ENCODE data around the gene NCAM2.

Gene NCAM2

GRCh38 chr21:21046063-21046462 is 47.9 kb downstream of the NCAM2 start:
- no peak for TF ChIP-seq CTCF (IDR thresholded peaks at IDR 0.05)
- no peak overlapping the region for H3K27ac ChIP-seq
- DNase-seq (ENCODE audit: low spot score): no peak

GRCh38 chr21:21051109-21052055 is 53.2 kb downstream of the NCAM2 start:
- no peak for DNase-seq (ENCODE audit: low spot score)
- H3K27ac ChIP-seq: no peak overlapping the region
- no peak for TF ChIP-seq CTCF (IDR thresholded peaks at IDR 0.05)
- H3K4me3 ChIP-seq: no peak overlapping the region

More at GRCh38 chr21:21046063-21046462, 47.9 kb downstream of the NCAM2 start:
- no peak overlapping the region for H3K4me3 ChIP-seq

- no peak for DNase-seq (ENCODE audit: low spot score)
- H3K4me3 ChIP-seq: no peak overlapping the region
- no peak overlapping the region for H3K27ac ChIP-seq
- TF ChIP-seq CTCF (IDR thresholded peaks at IDR 0.05): no peak
Observed at GRCh38 chr21:21052672-21053071, 54.5 kb downstream of the NCAM2 start.

- Histone ChIP-seq H3K4me3 (no peak overlapping the region), H3K27ac (no peak overlapping the region)
- DNase-seq (ENCODE audit: low spot score): no peak
- TF ChIP-seq CTCF (IDR thresholded peaks at IDR 0.05): no peak
Observed at GRCh38 chr21:21057349-21058062, 59.3 kb downstream of the NCAM2 start.

- DNase-seq (ENCODE audit: low spot score): no peak
- no peak overlapping the region for H3K27ac ChIP-seq
- H3K4me3 ChIP-seq: no peak overlapping the region
- TF ChIP-seq CTCF (IDR thresholded peaks at IDR 0.05): no peak
Observed at GRCh38 chr21:21063828-21064227, 65.6 kb downstream of the NCAM2 start.

GRCh38 chr21:21064353-21064752 is 66.1 kb downstream of the NCAM2 start:
- Histone ChIP-seq H3K4me3 (no peak overlapping the region), H3K27ac (no peak overlapping the region)
- no peak for TF ChIP-seq CTCF (IDR thresholded peaks at IDR 0.05)
- DNase-seq (ENCODE audit: low spot score): no peak

Data from coronary artery (tissue), 2 donors.